D341Med (cell line): ENCODE measurements around the gene UNC13C.

ENCODE experiments used
- DNase-seq: peaks from one replicate; pipeline ENCODE4 v3.0.0; 2012; ENCODE audit warnings: low spot score

The UNC13C gene

GRCh38 chr15:54481819-54482218 is 503.6 kb downstream of the UNC13C start:
- DNase-seq: no peak

- no peak for DNase-seq
Measured at GRCh38 chr15:54482251-54482650, 504.0 kb downstream of the UNC13C start.

- no peak for DNase-seq
Measured at GRCh38 chr15:54500330-54500729, 522.1 kb downstream of the UNC13C start.

GRCh38 chr15:54502416-54503075 is 524.3 kb downstream of the UNC13C start:
- DNase-seq: no peak

- no peak for DNase-seq
Measured at GRCh38 chr15:54504695-54505094, 526.5 kb downstream of the UNC13C start.

- no peak for DNase-seq
Measured at GRCh38 chr15:54506977-54507524, 528.8 kb downstream of the UNC13C start.

- no peak for DNase-seq
Measured at GRCh38 chr15:54514601-54515000, 536.4 kb downstream of the UNC13C start.

- no peak for DNase-seq
Measured at GRCh38 chr15:54515664-54516582, 537.7 kb downstream of the UNC13C start.

- DNase-seq: no peak
Measured at GRCh38 chr15:54517366-54517765, 539.1 kb downstream of the UNC13C start.

- DNase-seq: no peak
Measured at GRCh38 chr15:54518156-54518882, 540.1 kb downstream of the UNC13C start.

- no peak for DNase-seq
Measured at GRCh38 chr15:54519577-54519976, 541.3 kb downstream of the UNC13C start.

- no peak for DNase-seq
Measured at GRCh38 chr15:54520616-54521015, 542.4 kb downstream of the UNC13C start.

- no peak for DNase-seq
Measured at GRCh38 chr15:54521206-54521605, 543.0 kb downstream of the UNC13C start.

GRCh38 chr15:54528021-54528420 is 549.8 kb downstream of the UNC13C start:
- no peak for DNase-seq

- DNase-seq: no peak
Measured at GRCh38 chr15:54540721-54541120, 562.5 kb downstream of the UNC13C start.

GRCh38 chr15:54547491-54547890 is 569.2 kb downstream of the UNC13C start:
- no peak for DNase-seq

- DNase-seq: no peak
Measured at GRCh38 chr15:54550954-54551353, 572.7 kb downstream of the UNC13C start.

GRCh38 chr15:54556231-54556630 is 578.0 kb downstream of the UNC13C start:
- DNase-seq: no peak

GRCh38 chr15:54559405-54560069 is 581.3 kb downstream of the UNC13C start:
- no peak for DNase-seq

GRCh38 chr15:54560417-54560816 is 582.2 kb downstream of the UNC13C start:
- no peak for DNase-seq

- DNase-seq: no peak
Measured at GRCh38 chr15:54564166-54564565, 585.9 kb downstream of the UNC13C start.

GRCh38 chr15:54566654-54567053 is 588.4 kb downstream of the UNC13C start:
- DNase-seq: no peak
